ENCODE measurements around the gene BOLA2B. TPM values are rescaled to one million over a fixed set of nuclear protein-coding genes. Genes with fewer than 3 reads are reported as not detected.

Gene BOLA2B
- total RNA-seq: 17.3 and 39.0 TPM in 2 replicates

GRCh38 chr16:30193615-30194014 lies at the start of gene BOLA2B, which contains the start of gene SLX1A:
Gene BOLA2B, minus strand, starts transcription at chr16:30193666. Its CDS starts 71 bp downstream, at chr16:30193595.
Gene SLX1A, plus strand, starts transcription at chr16:30193875. Its CDS starts 210 bp downstream, at chr16:30194085.

GRCh38 chr16:30199049-30199448 lies 5.6 kb upstream of the BOLA2B start, which contains the start of gene SULT1A3:
Gene SULT1A3, plus strand, starts transcription at chr16:30199255. Its CDS starts 1,474 bp downstream, at chr16:30200729.

GRCh38 chr16:30183233-30184095 lies 10.0 kb downstream of the BOLA2B start, which contains the start of gene CORO1A:
Gene CORO1A, plus strand, starts transcription at chr16:30183602. Its CDS starts 1,608 bp downstream, at chr16:30185210.

Other genes starting within 250 kb of the BOLA2B start
- 80.6 and 84.0 TPM in 2 replicates for gene TMEM219, start 231.6 kb downstream of the BOLA2B start, total RNA-seq
- 49.4 and 60.4 TPM in 2 replicates for gene TAOK2, start 219.8 kb downstream of the BOLA2B start, total RNA-seq
- 10.3 and 11.8 TPM in 2 replicates for gene HIRIP3, start 198.0 kb downstream of the BOLA2B start, total RNA-seq
- 16.6 and 20.0 TPM in 2 replicates for gene INO80E, start 197.4 kb downstream of the BOLA2B start, total RNA-seq
- gene DOC2A, start 182.6 kb downstream of the BOLA2B start, total RNA-seq: 0.26 and 0.31 TPM in 2 replicates
- not detected in 2 replicates for gene C16orf92, start 170.5 kb downstream of the BOLA2B start, total RNA-seq
- 0.19 and 0.40 TPM in 2 replicates for gene TLCD3B, start 162.4 kb downstream of the BOLA2B start, total RNA-seq
- gene ALDOA, start 127.9 kb downstream of the BOLA2B start, total RNA-seq: 439 and 543 TPM in 2 replicates
- 167 and 192 TPM in 2 replicates for gene PPP4C, start 117.7 kb downstream of the BOLA2B start, total RNA-seq
- 0.12 and 0.13 TPM in 2 replicates for gene TBX6, start 101.7 kb downstream of the BOLA2B start, total RNA-seq
- 8.5 and 14.8 TPM in 2 replicates for gene YPEL3, start 97.5 kb downstream of the BOLA2B start, total RNA-seq
- gene GDPD3, start 80.1 kb downstream of the BOLA2B start, total RNA-seq: 0.92 and 0.99 TPM in 2 replicates
- gene MAPK3, start 70.4 kb downstream of the BOLA2B start, total RNA-seq: 41.0 and 51.9 TPM in 2 replicates
- 0.56 and 0.79 TPM in 2 replicates for gene CORO1A, start 10.1 kb downstream of the BOLA2B start, total RNA-seq
- 10.4 and 14.7 TPM in 2 replicates for gene SLX1A, start 209 bp upstream of the BOLA2B start, total RNA-seq
- gene SULT1A3, start 5.6 kb upstream of the BOLA2B start, total RNA-seq: 0.79 and 0.93 TPM in 2 replicates
- gene NPIPB13, start 54.8 kb upstream of the BOLA2B start, total RNA-seq: 0.26 and 0.93 TPM in 2 replicates
- 32.9 and 33.9 TPM in 2 replicates for gene CD2BP2, start 161.6 kb upstream of the BOLA2B start, total RNA-seq
- 28.2 and 30.0 TPM in 2 replicates for gene TBC1D10B, start 176.8 kb upstream of the BOLA2B start, total RNA-seq
- gene MYL11, start 181.1 kb upstream of the BOLA2B start, total RNA-seq: 0.12 TPM in 1 of 2 replicates, not detected in the other
- gene SEPTIN1, start 188.9 kb upstream of the BOLA2B start, total RNA-seq: 0.06 and 0.13 TPM in 2 replicates
- gene ZNF48, start 201.8 kb upstream of the BOLA2B start, total RNA-seq: 5.5 and 5.8 TPM in 2 replicates
- gene ZNF771, start 213.9 kb upstream of the BOLA2B start, total RNA-seq: 5.8 and 10.0 TPM in 2 replicates
- 11.5 and 19.7 TPM in 2 replicates for gene DCTPP1, start 236.4 kb upstream of the BOLA2B start, total RNA-seq